Transverse colon (tissue), 4 donors: Measurements from ENCODE around the gene DNAJC18. TPM values are rescaled to one million over a fixed set of nuclear protein-coding genes. Genes with fewer than 3 reads are reported as not detected.

ENCODE experiments used
- DNase-seq: peaks from one replicate; pipeline ENCODE4 v3.0.0-alpha.2; 2019
- H3K27ac ChIP-seq, 4 donors: fragments of 200-600 bp; sonication (generic); 2 replicates each; pipeline ENCODE4 v1.5.1; 2016 to 2018; ENCODE audit warnings: inconsistent platforms in 4 of 4
- H3K27me3 ChIP-seq: fragments of 200-600 bp; sonication (generic); 2 replicates; pipeline ENCODE4 v1.5.1; 2017; ENCODE audit warnings: inconsistent platforms
- H3K36me3 ChIP-seq, 4 donors: fragments of 200-600 bp; sonication (generic); 2 replicates each; pipeline ENCODE4 v1.5.1; 2017 to 2019; ENCODE audit warnings: inconsistent platforms in 4 of 4
- H3K4me1 ChIP-seq, 4 donors: fragments of 200-600 bp; sonication (generic); 2 replicates each; pipeline ENCODE4 v1.5.1; 2017 to 2020; ENCODE audit warnings: inconsistent platforms in 4 of 4
- H3K4me3 ChIP-seq, 4 donors: fragments of 200-600 bp; sonication (generic); 1 replicate in 1 of 4; 2 replicates in 3 of 4; pipeline versions ENCODE4 v1.5.1 to v1.6.1; 2017 to 2019; ENCODE audit warnings: inconsistent platforms in 4 of 4
- H3K9me3 ChIP-seq, 2 donors: fragments of 200-600 bp; sonication (generic); 2 replicates each; pipeline ENCODE4 v1.5.1; 2017 to 2019; ENCODE audit warnings: inconsistent platforms in 2 of 2
- CTCF ChIP-seq, 5 experiments: fragments of 200-600 bp in 3 of 5; fragments of 450-650 bp in 2 of 5; sonication (generic) in 3 of 5; IDR thresholded peaks; 1 replicate in 2 of 5; 2 replicates in 3 of 5; pipeline ENCODE4 v1.5.1; 2016 to 2017; ENCODE audit warnings: antibody characterized with exemption in 5 of 5, inconsistent platforms in 3 of 5, mild to moderate bottlenecking in 2 of 5, moderate library complexity in 1 of 5
- EP300 ChIP-seq: sonication (generic); formaldehyde crosslinking; IDR thresholded peaks from one replicate; pipeline ENCODE4 v1.6.1; 2017; ENCODE audit warnings: antibody characterized with exemption, low read depth
- POLR2A ChIP-seq: fragments of 450-650 bp; IDR thresholded peaks from one replicate; pipeline ENCODE4 v1.6.1; 2016; ENCODE audit warnings: antibody characterized with exemption, mild to moderate bottlenecking, moderate library complexity
- POLR2AphosphoS5 ChIP-seq, 3 donors: sonication (generic); formaldehyde crosslinking; IDR thresholded peaks; one replicate each; pipeline ENCODE4 v1.6.1; 2016; ENCODE audit warnings: antibody characterized with exemption in 3 of 3
- WGBS, 2 donors: methylation state at CpG; one replicate each; pipeline ENCODE4 v1.1.5; 2018; ENCODE audit warnings: low coverage in 1 of 2; 5-methylcytosine and 5-hydroxymethylcytosine counted together
- in situ Hi-C, 4 donors: fragments of 200-750 bp; cut with MboI; loops; one replicate each; pipeline versions ENCODE4 v1.15.0 to v1.15.1; 2017; ENCODE audit warnings: low sequenced_read_pairs in 3 of 4, low pct_ligation_motif_present in 1 of 4, low pct_unique_long_range_greater_than_20kb in 1 of 4
- intact Hi-C: fragments of 100-400 bp; cut with DNase I; formaldehyde crosslinking; loops from one replicate; pipeline ENCODE4 v1.15.1; 2023; ENCODE audit warnings: low total_unique reads
- total RNA-seq, 4 donors: library from RNA; depleted of rRNA; stranded (reverse); fragments of >200 nt; gene quantifications; one replicate each; pipeline ENCODE4 v1.1.0, GENCODE V29; 2016

Gene DNAJC18
- total RNA-seq, 4 donors from 2014 or later: 0.37 to 3.8 (median 3.2) TPM

GRCh38 chr5:139419226-139420192 lies 19.8 kb downstream of the DNAJC18 start:
- H3K36me3 ChIP-seq: no peaks in the 10 kb centered on the region
- no peaks in the 10 kb centered on the region for H3K27me3 ChIP-seq
- DNase-seq: peak; percentile 38
- H3K9me3 ChIP-seq: no peaks in the 10 kb centered on the region
- no peak for TF ChIP-seq POLR2A
- TF ChIP-seq CTCF (IDR thresholded peaks at IDR 0.05): peak in 2 of 5 experiments; percentile 10 to 22
- no peak overlapping the region for H3K4me3 ChIP-seq
- in situ Hi-C loops: loop anchor here in 3 of 4 donors (5.0 to 10.0 kb wide), 3 partner anchors 85 to 98 kb away; no protein-coding TSS in a partner anchor
- 50 to 65% methylated on average over 6 to 9 of the region's 9 CpGs for WGBS, 2 donors
- H3K27ac ChIP-seq: peak overlapping the region; percentile 35 to 74 (median 60)
- intact Hi-C loops: loop anchor here (5.0 to 10.0 kb wide), 2 partner anchors 93 to 345 kb away; no protein-coding TSS in a partner anchor
- H3K4me1 ChIP-seq: peaks cover 28 to 54% (median 37%) of the 10 kb centered on the region in 4 donors

- H3K27ac ChIP-seq: peak overlapping the region; percentile 35 to 74 (median 60)
- H3K4me1 ChIP-seq: peaks cover 35 to 58% (median 39%) of the 10 kb centered on the region in 4 donors
- in situ Hi-C loops: no loop called here
- no peak overlapping the region for H3K4me3 ChIP-seq
- TF ChIP-seq POLR2AphosphoS5 (IDR thresholded peaks at IDR 0.05) (no peak), POLR2A (no peak), EP300 (no peak), CTCF (IDR thresholded peaks at IDR 0.05) (no peak)
- no peaks in the 10 kb centered on the region for H3K27me3 ChIP-seq
- intact Hi-C loops: no loop called here
- DNase-seq: no peak
- no peaks in the 10 kb centered on the region for H3K36me3 ChIP-seq
- H3K9me3 ChIP-seq: no peaks in the 10 kb centered on the region
- WGBS, 2 donors: 70% methylated on average over 1 of the region's 1 CpG
These were observed 20.5 kb downstream of the DNAJC18 start for GRCh38 chr5:139418793-139419192.

- peak overlapping the region; percentile 4 to 74 (median 59) for H3K27ac ChIP-seq
- DNase-seq: no peak
These were observed 22.1 kb downstream of the DNAJC18 start for GRCh38 chr5:139417214-139417613.

More at GRCh38 chr5:139417214-139417613, 22.1 kb downstream of the DNAJC18 start:
- H3K36me3 ChIP-seq: no peaks in the 10 kb centered on the region
- in situ Hi-C loops (no loop called here), intact Hi-C loops (no loop called here)
- no peaks in the 10 kb centered on the region for H3K9me3 ChIP-seq
- H3K4me3 ChIP-seq: no peak overlapping the region
- H3K27me3 ChIP-seq: no peaks in the 10 kb centered on the region
- TF ChIP-seq CTCF (IDR thresholded peaks at IDR 0.05): no peak
- TF ChIP-seq POLR2AphosphoS5 (IDR thresholded peaks at IDR 0.05): peak in 2 of 3 donors; percentile 6 to 18
- TF ChIP-seq EP300: no peak
- TF ChIP-seq POLR2A: no peak
- peaks cover 35 to 58% (median 39%) of the 10 kb centered on the region in 4 donors for H3K4me1 ChIP-seq
- WGBS, 2 donors: 36 to 49% methylated on average over 2 to 4 of the region's 4 CpGs
